ENCODE data around the gene NEAT1.
A peak's percentile ranks its signal among the peaks of the same experiment; 100 is the strongest.

Gene NEAT1

GRCh38 chr11:65420506-65420905 is 2.1 kb upstream of the NEAT1 start:
- TF ChIP-seq CTCF (IDR thresholded peaks at IDR 0.05; ENCODE audit: extremely low read depth, missing control alignments), result no peak
- DNase-seq (ENCODE audit: low spot score), result no peak

DNA sequence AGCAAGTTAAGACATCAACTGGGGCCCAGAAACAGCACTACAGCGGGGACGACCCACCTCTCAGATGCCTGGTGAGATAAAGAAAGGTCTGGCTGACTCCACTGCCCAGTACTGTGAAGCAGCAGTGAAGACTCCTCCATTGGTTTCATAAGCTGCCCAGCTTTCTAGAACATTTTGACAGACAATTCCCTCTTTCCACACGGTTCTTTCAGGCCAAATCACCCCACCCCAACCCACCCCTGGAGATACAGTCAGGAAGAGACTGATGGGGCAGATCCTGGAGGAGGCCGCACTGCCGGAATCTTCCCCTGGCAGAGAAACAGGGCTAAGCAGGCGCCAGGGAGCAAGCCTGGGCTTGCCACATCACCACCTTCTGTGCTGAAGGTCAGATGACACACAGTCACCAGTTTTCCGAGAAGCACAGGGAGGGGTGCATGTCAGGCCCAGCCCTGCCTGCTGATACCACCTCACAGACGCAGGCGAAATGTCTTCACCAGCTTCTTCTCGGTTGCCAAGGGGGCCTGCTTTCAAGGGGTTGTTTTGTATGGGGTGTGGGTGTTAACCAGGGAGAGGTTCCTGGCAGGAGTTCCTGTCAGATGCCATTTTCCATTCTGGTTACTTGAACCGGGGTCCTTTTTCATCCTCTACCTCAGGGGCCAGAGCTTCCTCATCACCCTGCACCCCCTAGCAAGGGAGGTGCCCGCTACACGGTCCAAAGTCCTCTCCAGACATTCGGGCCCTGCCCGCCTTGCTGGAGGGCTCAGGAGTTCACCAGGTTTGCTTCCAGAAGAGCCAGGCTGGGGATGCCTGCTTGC is 1.4 kb upstream of the NEAT1 start:
- TF ChIP-seq CTCF (IDR thresholded peaks at IDR 0.05; ENCODE audit: extremely low read depth, missing control alignments), result no peak
- DNase-seq (ENCODE audit: low spot score), result peak; percentile 59

DNA sequence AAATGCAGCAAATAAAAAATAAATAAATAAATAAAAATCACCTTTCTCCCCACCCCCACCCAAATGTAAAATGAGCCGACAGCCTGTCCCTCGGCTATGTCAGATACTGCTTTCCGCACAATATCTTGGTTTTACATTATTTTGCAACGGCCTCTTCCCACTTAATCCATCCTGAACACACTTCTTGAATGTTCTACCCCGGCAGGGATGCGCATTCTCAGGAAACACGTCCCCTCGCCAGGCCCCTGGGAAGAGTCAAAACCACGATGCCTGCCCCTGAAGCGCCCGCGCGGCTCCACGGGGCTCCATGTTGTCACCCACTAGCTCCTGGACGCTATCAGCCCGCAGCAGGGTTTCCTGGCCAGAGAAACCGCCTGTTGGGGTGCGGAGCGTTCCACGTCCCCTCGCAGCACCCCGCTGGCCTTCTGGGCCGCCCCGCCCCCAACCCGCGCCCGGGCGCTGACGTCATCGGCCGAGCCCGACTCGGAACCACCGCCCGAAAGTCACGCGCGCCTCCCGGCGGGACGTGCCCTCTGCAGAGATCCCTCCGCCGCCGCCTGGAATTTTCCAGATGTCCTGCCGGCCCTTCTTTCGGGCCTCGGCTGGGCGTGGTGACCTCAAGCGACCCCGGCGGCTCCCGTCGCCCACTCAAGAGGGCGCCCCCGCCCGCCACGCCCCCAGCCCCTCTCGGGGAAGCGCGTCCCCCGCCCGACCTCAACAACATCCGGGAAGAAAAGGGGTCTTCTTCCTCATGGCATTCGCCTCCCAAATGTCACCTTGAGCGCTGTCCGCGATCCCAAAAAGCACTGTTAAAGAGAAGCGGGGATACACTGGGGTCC is 585 bp upstream of the NEAT1 start:
- peak; percentile 82 for DNase-seq (ENCODE audit: low spot score)
- no peak for TF ChIP-seq CTCF (IDR thresholded peaks at IDR 0.05; ENCODE audit: extremely low read depth, missing control alignments)

DNA sequence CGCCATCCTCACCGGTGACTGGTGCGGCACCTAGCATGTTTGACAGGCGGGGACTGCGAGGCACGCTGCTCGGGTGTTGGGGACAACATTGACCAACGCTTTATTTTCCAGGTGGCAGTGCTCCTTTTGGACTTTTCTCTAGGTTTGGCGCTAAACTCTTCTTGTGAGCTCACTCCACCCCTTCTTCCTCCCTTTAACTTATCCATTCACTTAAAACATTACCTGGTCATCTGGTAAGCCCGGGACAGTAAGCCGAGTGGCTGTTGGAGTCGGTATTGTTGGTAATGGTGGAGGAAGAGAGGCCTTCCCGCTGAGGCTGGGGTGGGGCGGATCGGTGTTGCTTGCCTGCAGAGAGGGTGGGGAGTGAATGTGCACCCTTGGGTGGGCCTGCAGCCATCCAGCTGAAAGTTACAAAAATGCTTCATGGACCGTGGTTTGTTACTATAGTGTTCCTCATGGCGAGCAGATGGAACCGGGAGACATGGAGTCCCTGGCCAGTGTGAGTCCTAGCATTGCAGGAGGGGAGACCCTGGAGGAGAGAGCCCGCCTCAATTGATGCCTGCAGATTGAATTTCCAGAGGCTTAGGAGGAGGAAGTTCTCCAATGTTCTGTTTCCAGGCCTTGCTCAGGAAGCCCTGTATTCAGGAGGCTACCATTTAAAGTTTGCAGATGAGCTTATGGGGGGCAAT is 1.1 kb downstream of the NEAT1 start:
- DNase-seq (ENCODE audit: low spot score), result no peak

GRCh38 chr11:65424205-65425104 is 1.9 kb downstream of the NEAT1 start:
- no peak for DNase-seq (ENCODE audit: low spot score)
- no peak for TF ChIP-seq CTCF (IDR thresholded peaks at IDR 0.05; ENCODE audit: extremely low read depth, missing control alignments)

More for the DNA sequence above, 1.1 kb downstream of the NEAT1 start:
- TF ChIP-seq CTCF (IDR thresholded peaks at IDR 0.05; ENCODE audit: extremely low read depth, missing control alignments), result no peak

GRCh38 chr11:65425105-65425970 is 2.7 kb downstream of the NEAT1 start:
- no peak for TF ChIP-seq CTCF (IDR thresholded peaks at IDR 0.05; ENCODE audit: extremely low read depth, missing control alignments)
- DNase-seq (ENCODE audit: low spot score), result peak; percentile 32
